H1 (cell line): ENCODE results near the gene ELAVL1. TPM values are rescaled to one million over a fixed set of nuclear protein-coding genes. Genes with fewer than 3 reads are reported as not detected.

Experiments
- CTCF ChIA-PET: fragments of 300-600 bp; sonication (Branson Sonifier 250); formaldehyde crosslinking; loops from one replicate; lab custom pipeline; 2021; ENCODE audit not compliant: partially characterized antibody; lab: Charles Lee
- POLR2A ChIA-PET: fragments of 300-600 bp; sonication (Branson Sonifier 250); formaldehyde crosslinking; loops from one replicate; lab custom pipeline; 2021; ENCODE audit warnings: inconsistent platforms; ENCODE audit not compliant: partially characterized antibody; lab: Charles Lee
- DNase-seq, 2 experiments: peaks; one replicate each; pipeline versions ENCODE4 v3.0.0 to v3.0.0-alpha.2; 2010 to 2022; ENCODE audit warnings: low spot score in 2 of 2, low read depth in 1 of 2, mixed read lengths in 1 of 2
- FAIRE-seq: peaks from 2 replicates; lab custom pipeline; 2011; peaks lifted over from hg19 to GRCh38; lab: Jason Lieb, UNC
- H2AFZ ChIP-seq: 2 replicates; pipeline ENCODE4 v1.8.1; 2012; ENCODE audit warnings: low read length, inconsistent platforms
- H2AK5ac ChIP-seq: 2 replicates; pipeline ENCODE4 v1.6.1; 2013; ENCODE audit warnings: low read depth, low read length
- H2BK120ac ChIP-seq: replicated peaks from 2 replicates; pipeline ENCODE3; 2013; ENCODE audit warnings: low read depth, low read length, inconsistent platforms
- H2BK12ac ChIP-seq: 2 replicates; pipeline ENCODE4 v1.6.1; 2013; ENCODE audit warnings: low read depth, low read length
- H2BK15ac ChIP-seq: 2 replicates; pipeline ENCODE4 v1.6.1; 2013; ENCODE audit warnings: low read length
- H2BK20ac ChIP-seq: 2 replicates; pipeline ENCODE4 v1.6.1; 2013; ENCODE audit warnings: low read length
- H2BK5ac ChIP-seq: 2 replicates; pipeline ENCODE4 v1.6.1; 2013; ENCODE audit warnings: low read depth, low read length
- H3K14ac ChIP-seq: 2 replicates; pipeline ENCODE4 v1.6.1; 2013; ENCODE audit warnings: inconsistent platforms; ENCODE audit not compliant: insufficient read length
- H3K18ac ChIP-seq: 2 replicates; pipeline ENCODE4 v1.6.1; 2013; ENCODE audit warnings: low read length; ENCODE audit errors: extremely low read depth
- H3K23ac ChIP-seq: 2 replicates; pipeline ENCODE4 v1.6.1; 2013; ENCODE audit warnings: inconsistent platforms; ENCODE audit not compliant: insufficient read length
- H3K23me2 ChIP-seq: 2 replicates; pipeline ENCODE4 v1.6.1; 2013; ENCODE audit warnings: low read depth, low read length
- H3K27ac ChIP-seq: 2 replicates; pipeline ENCODE4 v1.6.1; 2011; ENCODE audit warnings: low read depth, low read length, inconsistent platforms
- H3K27me3 ChIP-seq, 4 experiments: replicated peaks in 1 of 4; 1 replicate in 1 of 4; 2 replicates in 3 of 4; pipeline versions ENCODE4 v1.6.1 to v1.8.1; 2011 to 2013; ENCODE audit warnings: low read length in 3 of 4, mild to moderate bottlenecking in 3 of 4, inconsistent platforms in 2 of 4, mixed read lengths in 2 of 4, moderate library complexity in 1 of 4; ENCODE audit not compliant: control insufficient read depth in 3 of 4, insufficient read depth in 3 of 4; ENCODE audit errors: extremely low read depth in 1 of 4
- H3K36me3 ChIP-seq, 4 experiments: 2 replicates each; pipeline versions ENCODE4 v1.6.1 to v1.8.1; 2011 to 2013; ENCODE audit warnings: mild to moderate bottlenecking in 4 of 4, low read length in 3 of 4, moderate library complexity in 2 of 4, control low read depth in 1 of 4, inconsistent platforms in 1 of 4; ENCODE audit not compliant: insufficient read depth in 4 of 4, control insufficient read depth in 2 of 4
- H3K4ac ChIP-seq: replicated peaks from 2 replicates; pipeline ENCODE3; 2013; ENCODE audit warnings: low read length, low read depth, mixed read lengths, inconsistent platforms; ENCODE audit not compliant: insufficient read length
- H3K4me1 ChIP-seq, 4 experiments: replicated peaks in 1 of 4; 1 replicate in 1 of 4; 2 replicates in 3 of 4; pipeline versions ENCODE4 v1.6.1 to v1.8.1; 2011 to 2013; ENCODE audit warnings: low read length in 3 of 4, inconsistent platforms in 2 of 4, mixed read lengths in 1 of 4; ENCODE audit not compliant: insufficient read depth in 4 of 4, control insufficient read depth in 3 of 4
- H3K4me2 ChIP-seq, 2 experiments: 2 replicates each; pipeline versions ENCODE4 v1.6.1 to v1.8.1; 2011 to 2013; ENCODE audit warnings: low read depth in 2 of 2, low read length in 2 of 2, control low read depth in 1 of 2, inconsistent platforms in 1 of 2, mild to moderate bottlenecking in 1 of 2; ENCODE audit not compliant: insufficient read depth in 1 of 2
- H3K4me3 ChIP-seq, 4 experiments: fragments of 200-600, 300-600 bp in 1 of 4; sonication (generic), shearing (Covaris generic), sonication (Bioruptor Twin) in 1 of 4; 2 replicates each; pipeline versions ENCODE4 v1.5.1 to v1.8.1; 2011 to 2016; ENCODE audit warnings: low read length in 4 of 4, low read depth in 3 of 4, control low read depth in 2 of 4, inconsistent platforms in 2 of 4, mild to moderate bottlenecking in 2 of 4, mixed read lengths in 1 of 4, moderate library complexity in 1 of 4; ENCODE audit not compliant: insufficient read depth in 2 of 4; ENCODE audit errors: extremely low read depth in 1 of 4
- H3K56ac ChIP-seq: replicated peaks from 2 replicates; pipeline ENCODE3; 2013; ENCODE audit warnings: low read depth, mild to moderate bottlenecking, mixed read lengths, low read length, inconsistent platforms; ENCODE audit not compliant: insufficient read length
- H3K79me1 ChIP-seq: 2 replicates; pipeline ENCODE4 v1.6.1; 2013; ENCODE audit warnings: low read depth, low read length, control low read depth
- H3K79me2 ChIP-seq, 2 experiments: 2 replicates each; pipeline versions ENCODE4 v1.6.1 to v1.8.1; 2012 to 2013; ENCODE audit warnings: low read length in 2 of 2, mild to moderate bottlenecking in 2 of 2, inconsistent platforms in 1 of 2; ENCODE audit not compliant: insufficient read depth in 2 of 2, control insufficient read depth in 1 of 2
- H3K9ac ChIP-seq, 4 experiments: replicated peaks in 1 of 4; 1 replicate in 1 of 4; 2 replicates in 3 of 4; pipeline versions ENCODE4 v1.6.1 to v1.8.1; 2011 to 2013; ENCODE audit warnings: low read depth in 3 of 4, low read length in 3 of 4, control low read depth in 2 of 4, mild to moderate bottlenecking in 2 of 4, moderate library complexity in 2 of 4, inconsistent platforms in 1 of 4; ENCODE audit errors: extremely low read depth in 1 of 4
- H3K9me3 ChIP-seq, 2 experiments: 2 replicates each; pipeline versions ENCODE4 v1.6.1 to v1.8.1; 2012 to 2013; ENCODE audit warnings: mild to moderate bottlenecking in 2 of 2, moderate library complexity in 2 of 2, control low read depth in 1 of 2, inconsistent platforms in 1 of 2, low read depth in 1 of 2, low read length in 1 of 2, mixed read lengths in 1 of 2; ENCODE audit not compliant: insufficient read depth in 2 of 2
- H4K20me1 ChIP-seq, 2 experiments: replicated peaks in 1 of 2; 2 replicates each; pipeline versions ENCODE3 to v1.8.1; 2011 to 2013; ENCODE audit warnings: inconsistent platforms in 2 of 2, low read length in 2 of 2, mild to moderate bottlenecking in 1 of 2; ENCODE audit not compliant: insufficient read depth in 2 of 2, control insufficient read depth in 1 of 2
- H4K5ac ChIP-seq: 2 replicates; pipeline ENCODE4 v1.6.1; 2013; ENCODE audit warnings: low read length, low read depth, mixed read lengths, inconsistent platforms; ENCODE audit not compliant: insufficient read length
- H4K8ac ChIP-seq: 2 replicates; pipeline ENCODE4 v1.8.0; 2013; ENCODE audit warnings: mild to moderate bottlenecking, moderate library complexity, low read length, inconsistent platforms; ENCODE audit not compliant: insufficient read depth; ENCODE audit errors: extremely low read depth
- H4K91ac ChIP-seq: replicated peaks from 2 replicates; pipeline ENCODE3; 2013; ENCODE audit warnings: low read length, mixed read lengths, inconsistent platforms; ENCODE audit not compliant: insufficient read length
- CTBP2 ChIP-seq: IDR thresholded peaks from 2 replicates; pipeline ENCODE4 v1.7.0; 2011; ENCODE audit warnings: borderline replicate concordance, mild to moderate bottlenecking, moderate library complexity, mixed read lengths, low read length; ENCODE audit not compliant: insufficient read depth, insufficient read length
- GTF2F1 ChIP-seq: IDR thresholded peaks from 2 replicates; pipeline ENCODE4 v1.6.1; 2012; ENCODE audit warnings: low read depth, low read length, improper control_type of control experiment, borderline replicate concordance
- RBBP5 ChIP-seq: IDR thresholded peaks from 2 replicates; pipeline ENCODE4 v1.7.1; 2012; ENCODE audit warnings: low read depth, mild to moderate bottlenecking, inconsistent platforms, low read length, moderate library complexity, borderline replicate concordance
- RNF2 ChIP-seq: fragments of 200-900, 300-1000 bp; sonication (generic); IDR thresholded peaks from 2 replicates; pipeline ENCODE4 v1.7.1; 2016; ENCODE audit warnings: borderline replicate concordance, low read depth, mild to moderate bottlenecking, antibody characterized with exemption, low read length; ENCODE audit not compliant: poor library complexity, severe bottlenecking; ENCODE audit errors: missing control alignments
- TAF7 ChIP-seq: optimal IDR thresholded peaks from 2 replicates; pipeline ENCODE3; 2011; ENCODE audit warnings: low read depth, mild to moderate bottlenecking, inconsistent platforms, low read length, moderate library complexity, borderline replicate concordance
- TEAD4 ChIP-seq: IDR thresholded peaks from 2 replicates; pipeline ENCODE4 v1.6.1; 2012; ENCODE audit warnings: low read depth, low read length, inconsistent platforms, mixed read lengths
- ZNF274 ChIP-seq: IDR thresholded peaks from 2 replicates; pipeline ENCODE4 v1.7.0; 2012; ENCODE audit warnings: low read length, borderline replicate concordance; ENCODE audit errors: extremely low read depth
- WGBS, 2 experiments: shearing (Covaris generic) in 1 of 2; methylation state at CpG; one replicate each; pipeline versions ENCODE4 v1.1.6 to v1.1.7; 2013 to 2015; ENCODE audit warnings: low lambda C conversion rate in 2 of 2, mixed read lengths in 2 of 2, inconsistent platforms in 1 of 2, low coverage in 1 of 2, missing lambda C conversion rate in 1 of 2; ENCODE audit not compliant: insufficient replicate concordance in 2 of 2, insufficient coverage in 1 of 2, insufficient read length in 1 of 2; ENCODE audit errors: extremely low coverage in 1 of 2, missing lambda C conversion rate in 1 of 2; 5-methylcytosine and 5-hydroxymethylcytosine counted together
- polyA plus RNA-seq, 7 experiments: library from polyadenylated mRNA; depleted of rRNA in 3 of 7; stranded (reverse) in 5 of 7; unstranded in 2 of 7; fragments of >200 nt in 5 of 7; fragments of 200-250 nt in 2 of 7; gene quantifications; 1 replicate in 5 of 7; 2 replicates in 1 of 7; 4 replicates in 1 of 7; pipeline versions ENCODE4 v1.2.1 to v1.2.3, GENCODE V29; 2011 to 2013; ENCODE audit warnings: missing spikeins in 2 of 7, mixed read lengths in 2 of 7
- total RNA-seq: library from RNA; stranded (reverse); fragmentation: NEBNext Ultra II Directional; extraction: Animal tissue kit (Norgen Biotek cat#: 25700); gene quantifications from 2 replicates; pipeline ENCODE4 v1.2.1, GENCODE V29; 2021
- TF ChIP-seq, protein P1 (sequence below), 3 experiments: IDR thresholded peaks; 1 replicate in 2 of 3; 2 replicates in 1 of 3; pipeline versions ENCODE4 v1.5.1 to v1.6.1; 2011; ENCODE audit warnings: low read length in 3 of 3, mild to moderate bottlenecking in 3 of 3, inconsistent platforms in 2 of 3, low read depth in 1 of 3, moderate library complexity in 1 of 3; ENCODE audit not compliant: insufficient read depth in 1 of 3; ENCODE audit errors: control extremely low read depth in 1 of 3
- TF ChIP-seq, protein P2 (sequence below): IDR thresholded peaks from 2 replicates; pipeline ENCODE4 v1.6.1; 2012; ENCODE audit warnings: inconsistent platforms

The ELAVL1 gene
- total and polyA plus RNA-seq, 2 of the 8 experiments (the other 6 are each of a cell fraction or from before 2014, with no cell fraction given), result 56.7 to 163 TPM

DNA sequence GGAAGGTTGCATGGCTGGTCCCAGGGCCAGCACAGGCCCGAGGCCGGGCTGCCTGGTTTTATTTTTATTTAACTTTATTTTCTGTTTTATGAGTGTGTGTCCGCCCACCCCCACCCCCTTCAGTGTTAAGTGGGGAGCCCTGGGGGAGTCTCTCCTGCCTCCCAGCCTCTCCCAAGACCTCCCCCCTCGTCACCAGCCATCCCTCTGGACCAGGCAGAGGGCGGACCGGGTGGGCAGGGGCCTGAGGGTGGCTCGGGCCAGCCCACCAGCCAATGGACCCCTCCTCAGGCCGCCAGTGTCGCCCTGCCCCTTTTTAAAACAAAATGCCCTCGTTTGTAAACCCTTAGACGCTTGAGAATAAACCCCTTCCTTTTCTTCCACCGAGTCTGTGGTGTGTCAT is 91.3 kb downstream of the ELAVL1 start:
- Histone ChIP-seq H3K27ac (no peak overlapping the region), H2BK20ac (no peak overlapping the region), H4K91ac (no peak overlapping the region), H3K27me3 (peaks cover 17 to 45% (median 39%) of the 10 kb centered on the region in 4 experiments; a peak in 6 of 7 replicates), H2BK120ac (no peak overlapping the region), H3K23ac (no peak overlapping the region), H3K79me2 (no peaks in the 10 kb centered on the region), H2AK5ac (no peak overlapping the region), H3K79me1 (0 out of 2 replicates have a peak, but pooled peaks cover 2% of the 10 kb centered on the region), H2BK12ac (no peak overlapping the region), H3K18ac (no peak overlapping the region), H3K14ac (no peak overlapping the region), H3K56ac (no peak overlapping the region), H4K20me1 (peaks cover 2 to 10% of the 10 kb centered on the region in 2 experiments), H3K9ac (no peak overlapping the region), H3K36me3 (peaks cover 5 to 30% (median 16%) of the 10 kb centered on the region in 4 experiments; a peak in 4 of 8 replicates), H3K23me2 (peaks cover 13% of the 10 kb centered on the region; the same call in 1 of the 2 replicates), H4K8ac (no peak overlapping the region), H3K4ac (no peak overlapping the region), H3K4me2 (no peak overlapping the region), H3K9me3 (no peaks in the 10 kb centered on the region), H3K4me1 (peaks cover 0 to 9% (median 8%) of the 10 kb centered on the region in 4 experiments; a peak in 5 of 7 replicates), H3K4me3 (no peak overlapping the region), H4K5ac (no peak overlapping the region), H2AFZ (no peak overlapping the region), H2BK5ac (no peak overlapping the region), H2BK15ac (no peak overlapping the region)
- 71% methylated on average over 7 of the region's 12 CpGs; no CpG with 5 or more reads in 1 of the 2 experiments for WGBS, 2 experiments
- ChIA-PET CTCF (interaction anchor here (1.0 to 2.1 kb wide), 5 partner anchors 13 to 61 kb away, joined by 4 to 9 read pairs (median 5); no protein-coding TSS in a partner anchor), POLR2A (interaction anchor here (0.8 to 10.6 kb wide), 6 partner anchors 12 to 49 kb away, joined by 3 to 106 read pairs (median 8); partner anchors contain the start of genes CTXN1 and MAP2K7)
- no peak for DNase-seq
- no peak for FAIRE-seq
- TF ChIP-seq TEAD4, result no peak
- TF ChIP-seq, protein P1, sequence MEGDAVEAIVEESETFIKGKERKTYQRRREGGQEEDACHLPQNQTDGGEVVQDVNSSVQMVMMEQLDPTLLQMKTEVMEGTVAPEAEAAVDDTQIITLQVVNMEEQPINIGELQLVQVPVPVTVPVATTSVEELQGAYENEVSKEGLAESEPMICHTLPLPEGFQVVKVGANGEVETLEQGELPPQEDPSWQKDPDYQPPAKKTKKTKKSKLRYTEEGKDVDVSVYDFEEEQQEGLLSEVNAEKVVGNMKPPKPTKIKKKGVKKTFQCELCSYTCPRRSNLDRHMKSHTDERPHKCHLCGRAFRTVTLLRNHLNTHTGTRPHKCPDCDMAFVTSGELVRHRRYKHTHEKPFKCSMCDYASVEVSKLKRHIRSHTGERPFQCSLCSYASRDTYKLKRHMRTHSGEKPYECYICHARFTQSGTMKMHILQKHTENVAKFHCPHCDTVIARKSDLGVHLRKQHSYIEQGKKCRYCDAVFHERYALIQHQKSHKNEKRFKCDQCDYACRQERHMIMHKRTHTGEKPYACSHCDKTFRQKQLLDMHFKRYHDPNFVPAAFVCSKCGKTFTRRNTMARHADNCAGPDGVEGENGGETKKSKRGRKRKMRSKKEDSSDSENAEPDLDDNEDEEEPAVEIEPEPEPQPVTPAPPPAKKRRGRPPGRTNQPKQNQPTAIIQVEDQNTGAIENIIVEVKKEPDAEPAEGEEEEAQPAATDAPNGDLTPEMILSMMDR (IDR thresholded peaks at IDR 0.05; ENCODE audit: control extremely low read depth in 1 of 3, insufficient read depth in 1 of 3, low read depth in 1 of 3, low read length in 3 of 3), result no peak
- no peak for TF ChIP-seq TAF7
- TF ChIP-seq RNF2, result no peak
- no peak for TF ChIP-seq ZNF274
- TF ChIP-seq CTBP2, result no peak
- TF ChIP-seq RBBP5, result no peak
- TF ChIP-seq GTF2F1, result no peak
- TF ChIP-seq, protein P2, sequence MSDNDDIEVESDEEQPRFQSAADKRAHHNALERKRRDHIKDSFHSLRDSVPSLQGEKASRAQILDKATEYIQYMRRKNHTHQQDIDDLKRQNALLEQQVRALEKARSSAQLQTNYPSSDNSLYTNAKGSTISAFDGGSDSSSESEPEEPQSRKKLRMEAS, result no peak
